ENCODE measurements around the gene ZCCHC14.
"Not testable (repeated sequence)": the region's sequence is repeated elsewhere in the genome, so short reads cannot be mapped to it uniquely, and the experiment has no call there.

Gene ZCCHC14

DNA sequence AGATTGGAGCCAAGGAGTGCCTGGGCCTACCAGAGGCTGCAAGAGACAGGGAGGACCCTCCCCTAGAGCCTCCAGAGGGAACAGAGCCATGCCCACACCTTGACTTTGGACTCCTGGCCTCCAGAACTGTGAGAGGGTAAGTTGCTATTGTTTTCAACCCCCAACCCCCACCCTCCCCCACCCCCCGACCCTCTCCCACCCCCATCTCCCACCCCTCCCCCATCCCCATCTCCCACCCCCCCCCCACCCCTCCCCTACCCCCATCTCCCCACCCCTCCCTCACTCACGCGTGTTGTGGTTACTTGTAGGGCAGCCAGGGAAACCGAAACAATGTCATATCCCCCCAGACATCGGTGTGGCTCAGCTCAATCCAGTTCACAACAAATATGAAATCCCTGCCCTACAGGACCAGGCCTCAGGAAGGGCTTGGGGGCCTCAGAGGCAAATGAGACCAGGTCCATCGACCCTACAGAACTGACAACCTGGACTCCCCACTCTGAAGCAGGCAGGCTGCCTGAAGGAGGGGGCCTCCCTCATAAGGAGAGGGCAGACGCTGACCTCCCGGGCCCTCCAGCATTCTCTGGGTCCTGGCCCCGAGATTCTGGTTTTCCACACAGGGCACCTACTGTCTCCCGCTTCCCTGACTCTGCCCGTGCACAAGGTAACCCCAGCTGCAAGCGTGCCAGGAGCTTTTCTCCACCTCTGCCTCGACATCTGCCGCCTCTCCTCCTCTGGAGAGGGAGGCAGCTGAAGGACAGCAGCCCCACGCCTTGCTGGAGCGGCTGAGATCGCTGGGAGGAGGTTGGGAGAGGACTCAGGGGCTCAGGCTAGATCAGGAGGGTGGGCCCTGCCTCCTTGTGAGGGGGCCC, 3.0 kb upstream of the ZCCHC14 start:
- H3K27ac ChIP-seq, result no peak overlapping the region
- no peak for TF ChIP-seq ZFX (IDR thresholded peaks at IDR 0.05; ENCODE audit: borderline replicate concordance)
- TF ChIP-seq CTCF (IDR thresholded peaks at IDR 0.05), result no peak

DNA sequence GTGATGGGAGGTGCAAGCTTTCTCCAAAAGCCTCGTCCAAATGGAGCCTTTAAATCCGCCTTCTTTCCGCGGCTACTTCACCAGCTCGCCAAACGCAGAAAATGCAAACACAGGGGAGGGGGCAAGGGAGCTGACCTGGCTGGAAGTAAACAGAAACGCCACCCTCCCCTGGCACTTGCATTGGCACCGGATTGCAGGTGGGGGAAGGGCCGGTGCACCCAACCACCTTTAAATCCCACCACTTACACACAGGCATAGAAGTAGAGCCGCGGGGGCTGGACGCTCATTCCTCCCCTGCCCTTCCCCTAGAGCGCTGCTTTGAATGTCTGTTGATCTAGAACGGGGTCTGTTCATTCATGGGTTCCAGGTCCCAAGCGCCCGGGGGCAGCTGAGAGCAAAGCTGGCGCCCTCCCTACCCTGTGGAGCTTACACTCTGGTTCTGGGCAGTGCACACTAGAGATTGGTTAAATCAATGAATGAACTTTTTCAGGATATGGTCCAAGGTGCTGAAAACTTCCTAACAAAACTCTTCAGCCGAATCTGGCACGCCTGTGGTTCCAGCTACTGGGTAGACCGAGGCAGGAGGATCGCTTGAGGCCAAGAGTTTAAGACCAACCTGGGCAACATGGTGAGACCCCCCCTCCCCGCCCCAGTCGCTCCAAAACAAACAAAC, 920 bp upstream of the ZCCHC14 start:
- H3K27ac ChIP-seq, result no peak overlapping the region
- TF ChIP-seq CTCF (IDR thresholded peaks at IDR 0.05) (no peak), ZFX (IDR thresholded peaks at IDR 0.05; ENCODE audit: borderline replicate concordance) (no peak)

DNA sequence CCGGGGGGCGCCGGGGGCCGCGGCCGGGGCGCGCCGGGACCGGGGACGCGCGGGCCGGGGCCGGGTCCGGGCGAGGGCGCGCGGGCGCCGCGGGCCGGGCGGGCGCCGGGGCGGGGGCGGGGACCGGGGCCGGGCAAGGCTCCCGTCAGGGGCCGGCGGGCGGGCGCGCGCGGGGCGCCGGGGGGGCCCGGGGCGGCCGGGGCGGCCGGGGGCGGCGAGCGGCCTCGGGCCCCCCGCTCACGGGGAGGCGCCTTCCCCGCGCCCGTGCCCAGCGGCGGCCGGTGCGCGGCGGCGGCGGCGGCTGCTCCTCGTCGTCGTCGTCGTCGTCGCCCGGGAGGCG, 563 bp downstream of the ZCCHC14 start:
- TF ChIP-seq ZFX (IDR thresholded peaks at IDR 0.05; ENCODE audit: borderline replicate concordance), result no peak
- TF ChIP-seq CTCF (IDR thresholded peaks at IDR 0.05), result no peak
- H3K27ac ChIP-seq, result peak overlapping the region; percentile 48

GRCh38 chr16:87491522-87492290, 1.1 kb downstream of the ZCCHC14 start:
- no peak overlapping the region for H3K27ac ChIP-seq
- TF ChIP-seq CTCF (IDR thresholded peaks at IDR 0.05) (no peak), ZFX (IDR thresholded peaks at IDR 0.05; ENCODE audit: borderline replicate concordance) (no peak)

DNA sequence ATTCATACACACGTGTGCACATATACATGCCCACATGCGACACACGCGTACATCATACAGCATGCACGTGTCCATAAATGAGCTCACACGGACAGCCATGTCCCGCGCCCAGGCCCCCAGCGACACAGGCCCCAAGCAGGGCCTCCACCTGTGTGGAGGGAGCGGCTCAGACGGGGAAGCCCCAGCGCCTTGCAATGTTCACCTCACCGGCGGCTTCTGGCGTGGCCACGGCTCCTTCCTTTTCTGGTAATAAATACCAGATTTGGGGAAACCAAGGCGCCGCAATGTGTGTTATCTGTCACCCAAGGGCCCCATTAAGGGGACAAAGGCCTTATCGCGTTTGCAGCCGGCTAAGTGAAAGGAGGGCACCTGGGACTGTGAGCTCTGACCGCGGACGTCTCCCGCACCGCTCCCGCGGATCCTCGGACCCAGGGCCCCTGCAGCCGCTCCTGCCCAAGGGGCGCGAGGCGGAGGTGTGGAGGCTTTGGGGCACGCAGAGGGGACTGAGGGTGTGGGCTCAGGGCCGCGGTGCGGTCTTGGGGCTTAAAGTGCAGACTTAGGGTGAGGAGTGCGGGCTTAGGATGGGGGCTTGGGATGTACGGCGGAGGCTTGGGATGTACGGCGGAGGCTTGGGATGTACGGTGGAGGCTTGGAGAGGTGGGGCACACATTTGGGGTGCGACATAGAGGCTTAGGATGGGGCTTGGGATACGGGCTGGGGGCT, 1.9 kb downstream of the ZCCHC14 start:
- not testable (repeated sequence) for H3K27ac ChIP-seq

DNA sequence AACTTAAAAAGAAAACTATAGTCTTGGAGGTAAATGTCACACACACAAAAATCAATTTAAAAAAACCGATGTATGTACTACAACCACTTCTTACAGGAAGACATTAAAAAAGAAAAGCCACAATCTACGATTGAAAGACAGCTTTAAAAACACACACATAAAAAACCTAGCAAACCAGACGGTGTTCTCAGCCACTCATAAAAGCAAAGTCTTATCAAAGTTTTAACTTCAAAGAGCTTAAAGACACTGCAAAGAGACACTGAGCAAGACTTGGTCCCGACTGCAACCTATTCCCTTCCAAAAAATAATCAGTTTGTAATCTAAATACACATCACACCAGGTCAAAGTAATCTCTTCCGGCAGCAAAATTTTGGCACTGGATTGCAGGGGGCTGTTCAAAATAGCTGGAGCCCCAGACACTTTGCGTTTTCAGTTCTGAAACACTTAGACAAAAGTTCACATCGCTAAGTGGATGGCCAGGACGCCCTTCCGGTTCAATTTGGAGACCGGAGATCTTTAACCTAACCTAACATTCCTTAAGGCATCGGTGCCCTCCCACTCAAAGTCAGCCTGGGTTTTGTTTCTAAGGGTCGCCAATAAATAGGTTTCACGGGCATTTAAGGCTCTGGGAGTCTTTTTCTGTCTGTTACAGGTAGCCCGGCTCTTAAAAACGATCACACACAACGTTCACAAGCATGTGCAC, 2.6 kb downstream of the ZCCHC14 start:
- H3K27ac ChIP-seq, result no peak overlapping the region
- TF ChIP-seq ZFX (IDR thresholded peaks at IDR 0.05; ENCODE audit: borderline replicate concordance), result no peak
- no peak for TF ChIP-seq CTCF (IDR thresholded peaks at IDR 0.05)

Data from 22Rv1 (cell line).